ENCODE results near the gene VSX1.

Gene VSX1

GRCh38 chr20:25037288-25038102 is 44.4 kb downstream of the VSX1 start:
- TF ChIP-seq SIN3A (IDR thresholded peaks at IDR 0.05; ENCODE audit: borderline replicate concordance, insufficient read depth, low read length) (no peak), TAF1 (IDR thresholded peaks at IDR 0.05; ENCODE audit: borderline replicate concordance, insufficient read depth, low read length) (no peak), FOXP2 (optimal IDR thresholded peaks at IDR 0.05; ENCODE audit: borderline replicate concordance, extremely low read depth, extremely low read length, insufficient read depth) (no peak)

DNA sequence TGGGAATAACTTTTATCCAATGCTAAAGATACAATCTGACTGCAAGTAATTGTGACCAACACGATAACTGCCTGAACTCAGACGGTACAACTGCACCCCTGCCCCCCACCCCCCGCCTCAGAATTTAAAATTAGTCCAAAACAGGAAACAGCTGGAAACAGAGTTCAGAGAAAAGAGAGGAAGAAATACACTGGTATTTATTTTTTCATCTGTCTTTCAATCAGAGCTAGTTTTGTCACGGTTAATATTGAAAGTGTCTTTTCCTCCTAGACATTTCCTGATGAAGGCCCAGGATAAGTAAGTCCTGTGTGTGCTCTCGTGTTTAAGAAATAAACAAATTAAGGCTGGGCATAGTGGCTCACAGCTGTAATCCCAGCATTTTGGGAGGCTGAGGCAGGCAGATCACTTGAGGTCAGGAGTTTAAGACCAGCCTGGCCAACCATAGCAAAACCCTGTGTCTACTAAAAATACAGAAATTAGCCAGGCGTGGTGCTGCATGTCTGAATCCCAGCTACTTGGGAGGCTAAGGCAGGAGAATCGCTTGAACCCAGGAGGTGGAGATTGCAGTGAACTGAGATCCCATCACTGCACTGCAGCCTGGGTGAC is 45.5 kb downstream of the VSX1 start:
- TF ChIP-seq FOXP2 (optimal IDR thresholded peaks at IDR 0.05; ENCODE audit: borderline replicate concordance, extremely low read depth, extremely low read length, insufficient read depth), result no peak
- TF ChIP-seq TAF1 (IDR thresholded peaks at IDR 0.05; ENCODE audit: borderline replicate concordance, insufficient read depth, low read length), result no peak

DNA sequence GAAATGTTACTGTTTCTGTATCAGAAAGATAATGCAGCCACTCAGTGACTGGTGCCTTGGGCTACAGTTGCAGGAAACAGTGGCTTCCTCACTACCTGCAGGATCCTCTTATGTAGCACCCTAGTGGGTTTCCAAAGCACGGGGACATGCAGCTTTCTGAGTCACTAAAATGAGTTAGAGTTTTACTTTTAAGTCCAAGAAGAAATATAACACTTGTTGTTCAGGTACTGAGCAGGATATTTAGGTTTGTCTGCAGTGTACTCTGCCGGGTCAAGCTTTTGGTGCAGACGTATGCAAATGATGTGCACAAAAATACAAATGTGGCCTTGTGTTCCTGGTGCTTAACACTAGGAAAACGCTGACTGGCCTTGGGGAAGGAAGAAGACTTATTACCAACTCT is 46.0 kb downstream of the VSX1 start:
- TF ChIP-seq POLR2AphosphoS5 (IDR thresholded peaks at IDR 0.05; ENCODE audit: low read depth, low read length) (no peak), SIN3A (IDR thresholded peaks at IDR 0.05; ENCODE audit: borderline replicate concordance, insufficient read depth, low read length) (no peak), FOXP2 (optimal IDR thresholded peaks at IDR 0.05; ENCODE audit: borderline replicate concordance, extremely low read depth, extremely low read length, insufficient read depth) (no peak), TAF1 (IDR thresholded peaks at IDR 0.05; ENCODE audit: borderline replicate concordance, insufficient read depth, low read length) (no peak)
- TF ChIP-seq, protein P1, sequence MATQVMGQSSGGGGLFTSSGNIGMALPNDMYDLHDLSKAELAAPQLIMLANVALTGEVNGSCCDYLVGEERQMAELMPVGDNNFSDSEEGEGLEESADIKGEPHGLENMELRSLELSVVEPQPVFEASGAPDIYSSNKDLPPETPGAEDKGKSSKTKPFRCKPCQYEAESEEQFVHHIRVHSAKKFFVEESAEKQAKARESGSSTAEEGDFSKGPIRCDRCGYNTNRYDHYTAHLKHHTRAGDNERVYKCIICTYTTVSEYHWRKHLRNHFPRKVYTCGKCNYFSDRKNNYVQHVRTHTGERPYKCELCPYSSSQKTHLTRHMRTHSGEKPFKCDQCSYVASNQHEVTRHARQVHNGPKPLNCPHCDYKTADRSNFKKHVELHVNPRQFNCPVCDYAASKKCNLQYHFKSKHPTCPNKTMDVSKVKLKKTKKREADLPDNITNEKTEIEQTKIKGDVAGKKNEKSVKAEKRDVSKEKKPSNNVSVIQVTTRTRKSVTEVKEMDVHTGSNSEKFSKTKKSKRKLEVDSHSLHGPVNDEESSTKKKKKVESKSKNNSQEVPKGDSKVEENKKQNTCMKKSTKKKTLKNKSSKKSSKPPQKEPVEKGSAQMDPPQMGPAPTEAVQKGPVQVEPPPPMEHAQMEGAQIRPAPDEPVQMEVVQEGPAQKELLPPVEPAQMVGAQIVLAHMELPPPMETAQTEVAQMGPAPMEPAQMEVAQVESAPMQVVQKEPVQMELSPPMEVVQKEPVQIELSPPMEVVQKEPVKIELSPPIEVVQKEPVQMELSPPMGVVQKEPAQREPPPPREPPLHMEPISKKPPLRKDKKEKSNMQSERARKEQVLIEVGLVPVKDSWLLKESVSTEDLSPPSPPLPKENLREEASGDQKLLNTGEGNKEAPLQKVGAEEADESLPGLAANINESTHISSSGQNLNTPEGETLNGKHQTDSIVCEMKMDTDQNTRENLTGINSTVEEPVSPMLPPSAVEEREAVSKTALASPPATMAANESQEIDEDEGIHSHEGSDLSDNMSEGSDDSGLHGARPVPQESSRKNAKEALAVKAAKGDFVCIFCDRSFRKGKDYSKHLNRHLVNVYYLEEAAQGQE (IDR thresholded peaks at IDR 0.05; ENCODE audit: insufficient read depth in 1 of 2, low read depth in 2 of 2, low read length in 2 of 2), result no peak

GRCh38 chr20:25033924-25034300 is 48.0 kb downstream of the VSX1 start:
- TF ChIP-seq, protein P1 (IDR thresholded peaks at IDR 0.05; ENCODE audit: insufficient read depth in 1 of 2, low read depth in 2 of 2, low read length in 2 of 2), result no peak
- TF ChIP-seq FOXP2 (optimal IDR thresholded peaks at IDR 0.05; ENCODE audit: borderline replicate concordance, extremely low read depth, extremely low read length, insufficient read depth) (no peak), TAF1 (IDR thresholded peaks at IDR 0.05; ENCODE audit: borderline replicate concordance, insufficient read depth, low read length) (no peak), SIN3A (IDR thresholded peaks at IDR 0.05; ENCODE audit: borderline replicate concordance, insufficient read depth, low read length) (no peak), POLR2AphosphoS5 (IDR thresholded peaks at IDR 0.05; ENCODE audit: low read depth, low read length) (no peak)

- no peak for TF ChIP-seq TAF1 (IDR thresholded peaks at IDR 0.05; ENCODE audit: borderline replicate concordance, insufficient read depth, low read length)
- no peak for TF ChIP-seq SIN3A (IDR thresholded peaks at IDR 0.05; ENCODE audit: borderline replicate concordance, insufficient read depth, low read length)
- TF ChIP-seq POLR2AphosphoS5 (IDR thresholded peaks at IDR 0.05; ENCODE audit: low read depth, low read length), result no peak
- TF ChIP-seq FOXP2 (optimal IDR thresholded peaks at IDR 0.05; ENCODE audit: borderline replicate concordance, extremely low read depth, extremely low read length, insufficient read depth), result no peak
- TF ChIP-seq, protein P1 (IDR thresholded peaks at IDR 0.05; ENCODE audit: insufficient read depth in 1 of 2, low read depth in 2 of 2, low read length in 2 of 2), result no peak
Measured at GRCh38 chr20:25033265-25033923, 48.5 kb downstream of the VSX1 start.

Data from PFSK-1 (cell line).